HL-60/S4 (cell line): ENCODE measurements around the gene OR9Q1.

ENCODE experiments used
- in situ Hi-C: fragments of 300-500 bp; cut with MboI; formaldehyde crosslinking; loops from 2 replicates; pipeline ENCODE4 v1.14.3; 2022; ENCODE audit warnings: low sequenced_read_pairs

Gene OR9Q1

GRCh38 chr11:58227956-58228615, 204.4 kb downstream of the OR9Q1 start:
- in situ Hi-C loops = no loop called here
